ENCODE measurements around the gene SPNS2. TPM values are rescaled to one million over a fixed set of nuclear protein-coding genes. Genes with fewer than 3 reads are reported as not detected.

The SPNS2 gene
- total and polyA plus RNA-seq, 2 of the 8 experiments (the other 6 are each of a cell fraction or from before 2014, with no cell fraction given), result 1.2 to 1.5 TPM

GRCh38 chr17:4554997-4555799 lies 56.5 kb downstream of the SPNS2 start, which contains the start of gene MYBBP1A (continued):
- peak in 2 of 3 experiments; percentile 15 to 44; a peak in 3 of 4 replicates for TF ChIP-seq CTCF (IDR thresholded peaks at IDR 0.05; ENCODE audit: control extremely low read depth in 1 of 3, insufficient read depth in 1 of 3, low read depth in 1 of 3, low read length in 3 of 3)
- TF ChIP-seq GTF2F1 (IDR thresholded peaks at IDR 0.05; ENCODE audit: borderline replicate concordance, low read depth, low read length), result no peak
- TF ChIP-seq NRF1 (IDR thresholded peaks at IDR 0.05; ENCODE audit: low read depth, low read length), result peak; percentile 91
- TF ChIP-seq ATF3 (IDR thresholded peaks at IDR 0.05; ENCODE audit: insufficient read depth, low read depth, low read length), result no peak
- TF ChIP-seq FOSL1 (IDR thresholded peaks at IDR 0.05; ENCODE audit: insufficient read depth, low read depth, low read length), result no peak
- no peak for TF ChIP-seq BRCA1 (IDR thresholded peaks at IDR 0.05; ENCODE audit: low read depth, low read length)
- TF ChIP-seq SIX5 (IDR thresholded peaks at IDR 0.05; ENCODE audit: low read depth, low read length), result no peak
- no peak for TF ChIP-seq EP300 (IDR thresholded peaks at IDR 0.05; ENCODE audit: borderline replicate concordance in 1 of 2, low read depth in 2 of 2, low read length in 2 of 2)
- no peak for TF ChIP-seq TAF7 (optimal IDR thresholded peaks at IDR 0.05; ENCODE audit: borderline replicate concordance, low read depth, low read length)
- peak; percentile 70; the same call in 1 of the 2 replicates for TF ChIP-seq POLR2AphosphoS5 (IDR thresholded peaks at IDR 0.05; ENCODE audit: low read depth, low read length)
- 0 out of 2 replicates have a peak, but pooled peaks have one; percentile 12 for TF ChIP-seq TEAD4 (IDR thresholded peaks at IDR 0.05; ENCODE audit: low read depth, low read length)
- peak; percentile 48; the same call in 1 of the 2 replicates for TF ChIP-seq YY1 (IDR thresholded peaks at IDR 0.05; ENCODE audit: low read depth, low read length)
- TF ChIP-seq HDAC2 (IDR thresholded peaks at IDR 0.05; ENCODE audit: borderline replicate concordance in 1 of 2, low read depth in 2 of 2, low read length in 2 of 2), result peak in 1 of 2 experiments; percentile 57; a peak in 1 of 4 replicates
- no peak for TF ChIP-seq EZH2 (IDR thresholded peaks at IDR 0.05; ENCODE audit: low read depth, low read length, severe bottlenecking)
- TF ChIP-seq SP4 (IDR thresholded peaks at IDR 0.05; ENCODE audit: low read length), result no peak
- peak; percentile 53 for TF ChIP-seq ASH2L (IDR thresholded peaks at IDR 0.05; ENCODE audit: low read length)
- peak; percentile 94 for TF ChIP-seq MAX (IDR thresholded peaks at IDR 0.05)
- TF ChIP-seq E2F6 (IDR thresholded peaks at IDR 0.05), result peak; percentile 89
- TF ChIP-seq CHD2 (IDR thresholded peaks at IDR 0.05; ENCODE audit: low read length), result no peak
- TF ChIP-seq CEBPB (IDR thresholded peaks at IDR 0.05; ENCODE audit: low read depth, low read length), result no peak
